Thyroid gland (tissue), 4 donors: ENCODE measurements around the gene CCDC88A.

Source experiments
- CTCF ChIP-seq, 6 experiments: fragments of 200-600 bp in 3 of 6; fragments of 450-650 bp in 3 of 6; sonication (generic) in 3 of 6; IDR thresholded peaks; one replicate each; pipeline ENCODE4 v1.5.1; 2016 to 2019; ENCODE audit warnings: antibody characterized with exemption in 6 of 6, mild to moderate bottlenecking in 2 of 6, inconsistent platforms in 1 of 6, moderate library complexity in 1 of 6
- POLR2A ChIP-seq, 2 donors: fragments of 450-650 bp; IDR thresholded peaks; one replicate each; pipeline ENCODE4 v1.6.1; 2017; ENCODE audit warnings: antibody characterized with exemption in 2 of 2, mild to moderate bottlenecking in 2 of 2, moderate library complexity in 1 of 2

- TF ChIP-seq CTCF (IDR thresholded peaks at IDR 0.05), result no peak
- TF ChIP-seq POLR2A (IDR thresholded peaks at IDR 0.05), result no peak
Measured at GRCh38 chr2:55459714-55460274, 40.1 kb upstream of the CCDC88A start.
